K562 (cell line): ENCODE results near the gene RREB1. TPM values are rescaled to one million over a fixed set of nuclear protein-coding genes. Genes with fewer than 3 reads are reported as not detected.

Experiments
- CBX3 ChIP-seq, 2 experiments: IDR thresholded peaks; 1 replicate in 1 of 2; 2 replicates in 1 of 2; pipeline ENCODE4 v1.6.1; 2012; ENCODE audit warnings: inconsistent platforms in 2 of 2, low read length in 2 of 2, borderline replicate concordance in 1 of 2, control low read depth in 1 of 2
- CGGBP1 ChIP-seq: fragments of 250-450 bp; sonication (Bioruptor Pico); IDR thresholded peaks from 2 replicates; pipeline ENCODE4 v1.9.0; 2021; ENCODE audit warnings: mild to moderate bottlenecking
- KAT7 ChIP-seq: sonication (generic); formaldehyde crosslinking; IDR thresholded peaks from 2 replicates; pipeline ENCODE4 v1.8.0; 2022; ENCODE audit warnings: missing genetic modification reagents, mild to moderate bottlenecking, borderline replicate concordance
- MEIS2 ChIP-seq: fragments of 450-650 bp; IDR thresholded peaks from 2 replicates; pipeline ENCODE4 v1.6.1; 2014; ENCODE audit warnings: mild to moderate bottlenecking; ENCODE audit not compliant: partially characterized antibody
- SIN3B ChIP-seq: fragments of 450-650 bp; IDR thresholded peaks from 2 replicates; pipeline ENCODE4 v1.6.1; 2017; ENCODE audit warnings: low read depth, mild to moderate bottlenecking, moderate library complexity
- SIRT6 ChIP-seq: IDR thresholded peaks from one replicate; pipeline ENCODE4 v1.6.1; 2012; ENCODE audit warnings: low read depth, mild to moderate bottlenecking, control low read depth, inconsistent platforms, low read length, moderate library complexity
- SIX5 ChIP-seq, 2 experiments: IDR thresholded peaks; 2 replicates each; pipeline ENCODE4 v1.6.1; 2011; ENCODE audit warnings: low read length in 2 of 2, borderline replicate concordance in 1 of 2, low read depth in 1 of 2, mild to moderate bottlenecking in 1 of 2, moderate library complexity in 1 of 2; ENCODE audit not compliant: insufficient read depth in 1 of 2
- SRSF3 ChIP-seq: fragments of 200-400 bp; formaldehyde crosslinking; IDR thresholded peaks from 2 replicates; pipeline ENCODE4 v1.6.1; 2016; ENCODE audit warnings: mild to moderate bottlenecking, low read length, moderate library complexity; ENCODE audit not compliant: insufficient read depth
- ZNF184 ChIP-seq: sonication (generic); formaldehyde crosslinking; IDR thresholded peaks from 2 replicates; pipeline ENCODE4 v1.5.0; 2020; ENCODE audit warnings: missing genetic modification reagents
- ZNF584 ChIP-seq: fragments of 200-800 bp; sonication (Bioruptor generic); IDR thresholded peaks from 2 replicates; pipeline ENCODE4 v1.6.1; 2016; ENCODE audit warnings: low read depth, mild to moderate bottlenecking, missing genetic modification characterization, missing compliant biosample characterization
- ZNF609 ChIP-seq: sonication (generic); formaldehyde crosslinking; IDR thresholded peaks from 2 replicates; pipeline ENCODE4 v1.8.1; 2023; ENCODE audit warnings: missing genetic modification reagents, mild to moderate bottlenecking, borderline replicate concordance
- ZNF699 ChIP-seq: fragments of 250-450 bp; sonication (Bioruptor Pico); IDR thresholded peaks from 2 replicates; pipeline ENCODE4 v1.8.0; 2021; ENCODE audit warnings: mild to moderate bottlenecking, moderate library complexity; ENCODE audit not compliant: insufficient replicate concordance
- polyA plus RNA-seq, 8 experiments: library from polyadenylated mRNA; depleted of rRNA in 4 of 8; stranded (reverse) in 5 of 8; unstranded in 3 of 8; fragments of >200 nt; fragmentation: Nextera tagmentation in 2 of 8; fragmentation: Illumina TruSeq in 1 of 8; extraction: Ambion mirVana in 2 of 8; extraction: Trizol in 1 of 8; gene quantifications; 2 replicates each; pipeline versions ENCODE4 v1.2.1 to v1.2.3, GENCODE V29; 2011 to 2014; ENCODE audit warnings: inconsistent platforms in 1 of 8, missing spikeins in 1 of 8
- total RNA-seq, 7 experiments: library from RNA; depleted of rRNA in 6 of 7; stranded (reverse); fragments of >200 nt in 6 of 7; fragmentation: Illumina TruSeq in 2 of 7; extraction: Trizol in 2 of 7; gene quantifications; 2 replicates each; pipeline versions ENCODE4 v1.2.1 to v1.2.3, GENCODE V29; 2011 to 2021; ENCODE audit warnings: low replicate concordance in 1 of 7
- TF ChIP-seq, protein P1 (sequence below): fragments of 200-800 bp; sonication (Bioruptor generic); IDR thresholded peaks from 2 replicates; pipeline ENCODE4 v1.6.1; 2017; ENCODE audit warnings: missing genetic modification characterization, missing compliant biosample characterization
- TF ChIP-seq, protein P2 (sequence below): sonication (generic); formaldehyde crosslinking; IDR thresholded peaks from 2 replicates; pipeline ENCODE4 v1.8.1; 2023; ENCODE audit warnings: mild to moderate bottlenecking, missing genetic modification reagents

RREB1 gene
- total and polyA plus RNA-seq, 9 of the 15 experiments (the other 6 are each of a cell fraction or from before 2014, with no cell fraction given): 3.3 to 64.2 (median 19.3) TPM

DNA sequence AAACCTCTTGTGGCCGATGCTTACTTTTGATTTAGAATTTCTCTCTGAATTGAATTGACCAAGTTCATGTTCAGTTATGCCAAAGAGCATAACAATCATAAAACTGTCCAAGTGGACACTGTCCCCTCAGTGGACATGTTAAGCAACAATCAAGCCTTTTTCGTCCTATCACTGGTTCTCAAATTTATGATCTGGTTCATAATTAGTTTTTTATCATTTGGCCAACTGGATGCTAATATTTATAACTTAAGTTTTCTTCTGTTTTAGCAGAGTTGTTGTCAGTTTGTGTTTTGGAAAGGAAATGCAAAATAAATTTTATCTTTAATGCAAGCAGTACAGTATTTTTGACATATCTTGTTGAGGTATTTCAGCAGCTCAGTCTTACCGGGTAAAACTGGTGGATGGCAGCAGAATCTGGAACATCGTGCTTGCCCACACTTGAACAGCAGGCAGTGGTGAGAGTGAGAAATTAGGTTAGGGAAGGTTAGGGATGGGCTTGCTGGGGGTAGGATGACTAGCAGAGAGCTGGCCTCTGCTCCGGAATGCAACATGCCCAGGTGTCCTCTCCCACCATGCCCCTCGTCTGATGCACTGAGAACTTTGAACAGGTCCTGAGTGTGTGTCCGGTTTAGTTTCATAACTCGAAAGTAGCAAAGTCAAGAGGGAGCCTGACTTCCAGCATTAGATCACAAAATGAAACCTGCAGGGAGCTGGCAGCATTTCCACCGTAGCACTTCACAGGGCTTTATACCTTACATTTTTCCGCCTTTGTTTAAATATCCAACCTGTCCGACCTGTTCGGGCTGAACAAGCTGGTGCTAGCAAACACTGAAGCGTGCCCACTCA, 93.1 kb downstream of the RREB1 start (continued):
- TF ChIP-seq ZNF609: no peak
- TF ChIP-seq, protein P1, sequence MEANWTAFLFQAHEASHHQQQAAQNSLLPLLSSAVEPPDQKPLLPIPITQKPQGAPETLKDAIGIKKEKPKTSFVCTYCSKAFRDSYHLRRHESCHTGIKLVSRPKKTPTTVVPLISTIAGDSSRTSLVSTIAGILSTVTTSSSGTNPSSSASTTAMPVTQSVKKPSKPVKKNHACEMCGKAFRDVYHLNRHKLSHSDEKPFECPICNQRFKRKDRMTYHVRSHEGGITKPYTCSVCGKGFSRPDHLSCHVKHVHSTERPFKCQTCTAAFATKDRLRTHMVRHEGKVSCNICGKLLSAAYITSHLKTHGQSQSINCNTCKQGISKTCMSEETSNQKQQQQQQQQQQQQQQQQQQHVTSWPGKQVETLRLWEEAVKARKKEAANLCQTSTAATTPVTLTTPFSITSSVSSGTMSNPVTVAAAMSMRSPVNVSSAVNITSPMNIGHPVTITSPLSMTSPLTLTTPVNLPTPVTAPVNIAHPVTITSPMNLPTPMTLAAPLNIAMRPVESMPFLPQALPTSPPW (CRISPR knock-in tag): no peak
- no peak for TF ChIP-seq CGGBP1 (CRISPR knock-in tag)
- TF ChIP-seq SIX5 (IDR thresholded peaks at IDR 0.05; ENCODE audit: borderline replicate concordance in 1 of 2, insufficient read depth in 1 of 2, low read depth in 1 of 2, low read length in 2 of 2): no peak
- no peak for TF ChIP-seq CBX3 (IDR thresholded peaks at IDR 0.05; ENCODE audit: borderline replicate concordance in 1 of 2, low read length in 2 of 2)
- TF ChIP-seq SRSF3: no peak
- no peak for TF ChIP-seq SIRT6
- no peak for TF ChIP-seq ZNF184 (CRISPR knock-in tag)
- no peak for TF ChIP-seq MEIS2
- no peak for TF ChIP-seq SIN3B
- TF ChIP-seq, protein P2, sequence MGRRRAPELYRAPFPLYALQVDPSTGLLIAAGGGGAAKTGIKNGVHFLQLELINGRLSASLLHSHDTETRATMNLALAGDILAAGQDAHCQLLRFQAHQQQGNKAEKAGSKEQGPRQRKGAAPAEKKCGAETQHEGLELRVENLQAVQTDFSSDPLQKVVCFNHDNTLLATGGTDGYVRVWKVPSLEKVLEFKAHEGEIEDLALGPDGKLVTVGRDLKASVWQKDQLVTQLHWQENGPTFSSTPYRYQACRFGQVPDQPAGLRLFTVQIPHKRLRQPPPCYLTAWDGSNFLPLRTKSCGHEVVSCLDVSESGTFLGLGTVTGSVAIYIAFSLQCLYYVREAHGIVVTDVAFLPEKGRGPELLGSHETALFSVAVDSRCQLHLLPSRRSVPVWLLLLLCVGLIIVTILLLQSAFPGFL: no peak
- 0 out of 2 replicates have a peak, but pooled peaks have one; percentile 13 for TF ChIP-seq KAT7 (CRISPR knock-in tag)
- TF ChIP-seq ZNF699 (CRISPR knock-in tag): no peak
- no peak for TF ChIP-seq ZNF584 (CRISPR knock-in tag)
